LNCaP clone FGC (cell line): ENCODE results near the gene AIFM1.

Source experiments
- DNase-seq: peaks from one replicate; pipeline ENCODE4 v3.0.0-alpha.2; 2011; ENCODE audit warnings: low read depth
- H3K4me3 ChIP-seq: 2 replicates; pipeline ENCODE4 v1.5.1; 2011; ENCODE audit warnings: mild to moderate bottlenecking, low read depth, low read length, control low read depth
- TF ChIP-seq, protein P1 (sequence below): IDR thresholded peaks from 2 replicates; pipeline ENCODE4 v1.5.1; 2012; ENCODE audit warnings: mild to moderate bottlenecking; ENCODE audit not compliant: control insufficient read depth, insufficient read depth; ENCODE audit errors: extremely low read depth

Gene AIFM1

DNA sequence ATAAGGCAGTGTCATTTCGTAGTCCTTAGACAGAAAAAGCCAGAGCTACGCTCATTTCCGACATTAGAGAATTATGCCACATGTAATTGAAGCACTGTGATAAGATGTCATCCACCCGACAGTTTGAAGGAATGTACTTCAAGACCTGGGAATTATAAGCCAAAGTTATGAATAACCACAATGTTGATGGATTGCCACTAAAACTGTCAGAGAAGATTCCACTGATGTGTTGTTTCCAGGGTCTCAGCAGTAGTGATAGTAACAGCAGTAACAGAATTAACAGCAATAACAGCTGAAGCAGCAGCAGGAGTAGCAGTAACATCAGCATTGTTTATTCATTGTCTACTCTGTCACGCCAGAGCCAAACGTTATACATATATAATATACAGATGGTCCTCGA is 30.8 kb upstream of the AIFM1 start:
- TF ChIP-seq, protein P1, sequence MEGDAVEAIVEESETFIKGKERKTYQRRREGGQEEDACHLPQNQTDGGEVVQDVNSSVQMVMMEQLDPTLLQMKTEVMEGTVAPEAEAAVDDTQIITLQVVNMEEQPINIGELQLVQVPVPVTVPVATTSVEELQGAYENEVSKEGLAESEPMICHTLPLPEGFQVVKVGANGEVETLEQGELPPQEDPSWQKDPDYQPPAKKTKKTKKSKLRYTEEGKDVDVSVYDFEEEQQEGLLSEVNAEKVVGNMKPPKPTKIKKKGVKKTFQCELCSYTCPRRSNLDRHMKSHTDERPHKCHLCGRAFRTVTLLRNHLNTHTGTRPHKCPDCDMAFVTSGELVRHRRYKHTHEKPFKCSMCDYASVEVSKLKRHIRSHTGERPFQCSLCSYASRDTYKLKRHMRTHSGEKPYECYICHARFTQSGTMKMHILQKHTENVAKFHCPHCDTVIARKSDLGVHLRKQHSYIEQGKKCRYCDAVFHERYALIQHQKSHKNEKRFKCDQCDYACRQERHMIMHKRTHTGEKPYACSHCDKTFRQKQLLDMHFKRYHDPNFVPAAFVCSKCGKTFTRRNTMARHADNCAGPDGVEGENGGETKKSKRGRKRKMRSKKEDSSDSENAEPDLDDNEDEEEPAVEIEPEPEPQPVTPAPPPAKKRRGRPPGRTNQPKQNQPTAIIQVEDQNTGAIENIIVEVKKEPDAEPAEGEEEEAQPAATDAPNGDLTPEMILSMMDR: no peak
- DNase-seq: no peak
- H3K4me3 ChIP-seq: no peak overlapping the region

DNA sequence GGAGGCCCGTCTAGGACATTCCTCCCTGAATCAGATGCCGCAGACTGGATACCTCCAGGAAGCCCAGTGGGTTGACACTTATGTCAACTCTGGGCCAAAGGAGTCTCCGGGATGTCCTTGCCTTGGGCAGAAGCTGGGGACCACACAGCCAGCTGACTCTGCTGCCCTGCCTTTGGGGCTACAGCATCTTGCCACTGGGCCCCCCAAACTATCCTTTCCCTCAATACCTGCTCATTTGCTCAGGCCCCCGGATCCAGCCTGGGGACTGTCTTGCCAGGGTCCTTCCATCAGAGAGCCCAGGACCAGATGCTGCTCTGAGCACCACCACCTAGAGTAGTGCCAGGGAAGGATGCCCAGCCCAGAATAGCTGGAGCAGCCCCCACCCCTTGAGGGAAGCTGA is 25.2 kb upstream of the AIFM1 start:
- H3K4me3 ChIP-seq: no peak overlapping the region
- no peak for DNase-seq
- TF ChIP-seq, protein P1: no peak

DNA sequence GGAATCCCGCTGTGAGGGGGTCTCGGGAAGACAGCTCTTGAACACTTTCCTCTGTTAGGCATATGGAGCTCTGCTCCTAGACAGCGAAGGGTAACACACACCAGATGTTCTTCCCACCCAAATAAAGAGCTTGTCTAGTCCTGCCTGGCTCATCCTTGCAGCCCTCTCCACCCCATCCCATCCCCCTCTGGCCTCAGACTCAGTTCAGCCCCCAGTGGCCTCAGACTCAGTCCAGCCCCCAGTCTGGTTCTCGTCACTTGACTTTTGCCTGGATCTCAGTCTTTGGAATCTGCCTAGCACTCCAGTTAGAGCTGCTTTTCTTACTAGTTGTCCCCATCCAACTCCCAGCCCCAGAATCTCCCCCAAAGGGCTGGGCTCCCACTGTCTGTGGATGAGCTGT is 21.0 kb upstream of the AIFM1 start:
- DNase-seq: no peak
- TF ChIP-seq, protein P1: no peak
- no peak overlapping the region for H3K4me3 ChIP-seq

DNA sequence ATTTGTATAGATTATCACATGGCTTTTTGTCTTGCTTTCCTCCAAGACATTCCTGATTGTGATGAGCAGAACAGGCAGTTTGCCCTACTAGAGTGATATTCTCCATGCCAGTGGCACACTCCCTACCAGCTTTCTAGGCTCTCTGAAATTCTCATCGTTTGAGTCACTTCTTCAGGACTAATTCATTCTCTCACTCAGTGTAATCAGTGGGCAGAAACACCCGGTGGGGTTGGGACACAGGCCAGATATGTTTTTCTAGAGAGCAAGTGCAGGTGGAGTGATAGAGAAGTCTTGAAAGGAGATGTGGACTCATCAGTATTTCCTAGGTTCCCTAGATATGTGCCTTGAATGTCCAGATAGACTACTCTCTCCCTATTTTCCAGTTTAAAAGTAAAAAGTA is 19.2 kb upstream of the AIFM1 start:
- TF ChIP-seq, protein P1: no peak
- H3K4me3 ChIP-seq: no peak overlapping the region
- no peak for DNase-seq

DNA sequence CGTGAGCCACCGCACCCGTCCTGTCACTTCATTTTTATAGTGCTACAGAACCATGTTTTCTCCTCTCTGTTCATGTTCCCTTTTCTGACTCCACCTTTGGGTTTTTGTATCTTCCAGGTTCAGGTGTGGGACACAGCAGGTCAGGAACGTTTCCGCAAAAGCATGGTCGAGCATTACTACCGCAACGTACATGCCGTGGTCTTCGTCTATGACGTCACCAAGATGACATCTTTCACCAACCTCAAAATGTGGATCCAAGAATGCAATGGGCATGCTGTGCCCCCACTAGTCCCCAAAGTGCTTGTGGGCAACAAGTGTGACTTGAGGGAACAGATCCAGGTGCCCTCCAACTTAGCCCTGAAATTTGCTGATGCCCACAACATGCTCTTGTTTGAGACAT is 18.5 kb upstream of the AIFM1 start:
- TF ChIP-seq, protein P1: no peak
- no peak for DNase-seq
- no peak overlapping the region for H3K4me3 ChIP-seq

DNA sequence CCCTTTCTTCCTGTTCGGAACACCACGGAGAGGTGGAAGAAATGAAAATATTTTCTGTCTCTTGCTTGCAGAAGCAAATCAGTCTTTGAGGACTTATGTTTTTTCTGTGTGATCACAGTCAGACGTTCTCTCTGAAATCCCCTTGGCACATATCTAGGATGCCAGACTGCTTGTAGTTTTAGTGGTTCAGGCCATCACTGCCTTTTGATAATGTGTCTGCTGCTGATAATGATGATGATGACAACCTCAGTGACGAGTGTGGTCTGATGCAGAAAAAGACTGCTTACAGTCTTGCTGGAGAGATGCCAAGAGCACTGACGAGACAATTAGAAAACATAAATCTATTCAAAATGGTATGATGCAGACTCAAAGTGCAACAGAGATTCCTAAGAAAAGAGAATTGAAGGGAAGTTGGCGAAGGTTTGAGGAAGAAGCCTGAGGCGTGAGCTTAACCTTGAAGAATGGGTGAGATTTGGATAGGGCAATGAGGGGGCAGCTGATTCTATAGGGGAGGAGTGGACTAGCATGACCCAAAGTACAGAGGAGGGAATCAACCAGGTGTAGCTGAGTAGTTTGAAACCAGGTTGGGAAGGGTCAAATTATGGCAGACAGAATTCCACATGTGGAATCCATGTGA is 14.1 kb upstream of the AIFM1 start:
- TF ChIP-seq, protein P1: no peak
- DNase-seq: no peak
- no peak overlapping the region for H3K4me3 ChIP-seq

DNA sequence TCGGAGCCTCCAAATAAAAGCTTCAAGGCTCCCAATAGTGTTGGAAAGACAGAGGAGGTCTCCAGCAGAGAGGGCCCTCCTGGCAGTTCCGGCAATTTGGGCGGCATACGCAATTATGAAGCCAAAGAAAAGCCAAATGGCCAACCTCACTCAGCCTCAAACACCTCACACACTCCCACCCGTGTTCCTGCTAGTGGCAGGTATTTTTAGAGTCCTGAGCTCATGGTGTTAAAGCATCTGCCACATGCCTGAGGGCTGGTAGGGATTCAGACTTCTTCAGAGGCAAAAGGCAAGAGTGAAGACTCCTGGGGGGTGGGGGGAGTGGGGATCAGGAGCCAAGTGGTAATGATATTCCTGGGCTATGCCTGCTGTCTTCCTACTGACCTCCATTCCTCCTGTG is 13.5 kb upstream of the AIFM1 start:
- no peak overlapping the region for H3K4me3 ChIP-seq
- DNase-seq: no peak
- TF ChIP-seq, protein P1: no peak
